K562 (cell line): ENCODE data around the gene SCFD2. TPM values are rescaled to one million over a fixed set of nuclear protein-coding genes. Genes with fewer than 3 reads are reported as not detected.

Experiments
- ATAC-seq: fragments of 200-7000 bp; cut with Tn5 transposase; 3 replicates; pipeline ENCODE4 v1.9.1; 2020; ENCODE audit warnings: moderate library complexity
- BruUV-seq: library from RNA; stranded (reverse); fragments of 400-500 nt; replicated peaks from 2 replicates; lab custom pipeline; 2021; lab: Mats Ljungman, UMichigan
- CTCF ChIA-PET: fragments of 300-600 bp; formaldehyde crosslinking; extraction: SDS; loops from one replicate; lab custom pipeline; 2021; ENCODE audit warnings: low intra/inter-chr PET ratio; lab: Yijun Ruan, JAX
- POLR2A ChIA-PET: fragments of 300-600, 350-650 bp; sonication (Branson Sonifier 250); formaldehyde crosslinking; extraction: SDS; loops from one replicate; lab custom pipeline; 2021; ENCODE audit warnings: antibody characterized with exemption, inconsistent platforms; lab: Yijun Ruan, JAX
- DNase-seq, 4 experiments: peaks; one replicate each; pipeline versions ENCODE4 v3.0.0 to v3.0.0-alpha.2; 2011 to 2018; ENCODE audit warnings: low spot score in 3 of 4, mixed read lengths in 3 of 4; ENCODE audit errors: extremely low read depth in 1 of 4
- FAIRE-seq: peaks from 2 replicates; lab custom pipeline; 2011; peaks lifted over from hg19 to GRCh38; lab: Jason Lieb, UNC
- H2AFZ ChIP-seq: 2 replicates; pipeline ENCODE4 v1.6.0; 2011; ENCODE audit warnings: low read depth, low read length, control low read depth, inconsistent platforms
- H3K27ac ChIP-seq: fragments of 200-600 bp; 3 replicates; pipeline ENCODE4 v1.8.0; 2011; ENCODE audit warnings: low read depth, mild to moderate bottlenecking, control low read depth, inconsistent platforms, low read length, moderate library complexity, mixed read lengths; ENCODE audit errors: extremely low read depth
- H3K27me3 ChIP-seq, 2 experiments: fragments of 300-600 bp in 1 of 2; 2 replicates in 1 of 2; 3 replicates in 1 of 2; pipeline versions ENCODE4 v1.6.0 to v1.8.0; 2011; ENCODE audit warnings: inconsistent platforms in 2 of 2, low read length in 2 of 2, mild to moderate bottlenecking in 1 of 2, mixed read lengths in 1 of 2, moderate library complexity in 1 of 2; ENCODE audit not compliant: control insufficient read depth in 2 of 2, insufficient read depth in 2 of 2
- H3K36me3 ChIP-seq: fragments of 300-600 bp; 3 replicates; pipeline ENCODE4 v1.8.0; 2011; ENCODE audit warnings: mild to moderate bottlenecking, low read length, inconsistent platforms; ENCODE audit not compliant: control insufficient read depth, insufficient read depth
- H3K4me1 ChIP-seq, 2 experiments: fragments of 200-600 bp in 1 of 2; replicated peaks in 1 of 2; 2 replicates in 1 of 2; 3 replicates in 1 of 2; pipeline versions ENCODE4 v1.5.1 to v1.8.0; 2011; ENCODE audit warnings: inconsistent platforms in 2 of 2, low read length in 2 of 2, mild to moderate bottlenecking in 1 of 2, mixed read lengths in 1 of 2, moderate library complexity in 1 of 2; ENCODE audit not compliant: control insufficient read depth in 2 of 2, insufficient read depth in 2 of 2
- H3K4me2 ChIP-seq: 2 replicates; pipeline ENCODE4 v1.6.1; 2011; ENCODE audit warnings: low read length, control low read depth, inconsistent platforms, mixed read lengths; ENCODE audit not compliant: insufficient read depth
- H3K4me3 ChIP-seq: fragments of 200-600 bp; sonication (generic), shearing (Covaris generic); 2 replicates; pipeline ENCODE4 v1.5.1; 2016; ENCODE audit warnings: control low read depth, inconsistent platforms
- H3K79me2 ChIP-seq: fragments of 200-600 bp; 3 replicates; pipeline ENCODE4 v1.8.0; 2011; ENCODE audit warnings: low read length, inconsistent platforms; ENCODE audit not compliant: control insufficient read depth, insufficient read depth
- H3K9ac ChIP-seq, 2 experiments: 2 replicates each; pipeline versions ENCODE4 v1.6.0 to v1.6.1; 2011; ENCODE audit warnings: low read depth in 2 of 2, low read length in 2 of 2, control low read depth in 1 of 2, inconsistent platforms in 1 of 2, mild to moderate bottlenecking in 1 of 2, mixed read lengths in 1 of 2; ENCODE audit not compliant: insufficient read depth in 1 of 2
- H3K9me1 ChIP-seq: one replicate; pipeline ENCODE4 v1.6.0; 2011; ENCODE audit warnings: inconsistent platforms, mild to moderate bottlenecking, low read length, moderate library complexity; ENCODE audit not compliant: control insufficient read depth, insufficient read depth
- H3K9me3 ChIP-seq: replicated peaks from 2 replicates; pipeline ENCODE4 v1.5.1; 2011; ENCODE audit warnings: low read depth, low read length, inconsistent platforms; ENCODE audit not compliant: control insufficient read depth, insufficient read depth
- H4K20me1 ChIP-seq: replicated peaks from 2 replicates; pipeline ENCODE4 v1.6.1; 2011; ENCODE audit warnings: low read length, inconsistent platforms, mixed read lengths; ENCODE audit not compliant: control insufficient read depth, insufficient read depth
- ATF7 ChIP-seq: fragments of 450-650 bp; IDR thresholded peaks from 2 replicates; pipeline ENCODE4 v1.7.1; 2014; ENCODE audit warnings: mild to moderate bottlenecking, moderate library complexity
- BRD4 ChIP-seq: fragments of 200-600 bp; sonication (generic); IDR thresholded peaks from 2 replicates; pipeline ENCODE4 v1.6.1; 2017; ENCODE audit warnings: inconsistent platforms
- BRD9 ChIP-seq: fragments of 450-650 bp; IDR thresholded peaks from 2 replicates; pipeline ENCODE4 v1.6.1; 2018; ENCODE audit warnings: low read depth; ENCODE audit not compliant: partially characterized antibody
- CBX1 ChIP-seq: sonication (generic); IDR thresholded peaks from 2 replicates; pipeline ENCODE4 v1.6.1; 2016; ENCODE audit warnings: antibody characterized with exemption, low read depth, mild to moderate bottlenecking
- CREB1 ChIP-seq, 2 experiments: sonication (generic) in 1 of 2; formaldehyde crosslinking in 1 of 2; IDR thresholded peaks; 2 replicates each; pipeline versions ENCODE4 v1.6.1 to v1.8.0; 2012 to 2022; ENCODE audit warnings: inconsistent platforms in 1 of 2, mild to moderate bottlenecking in 1 of 2, missing genetic modification reagents in 1 of 2, moderate library complexity in 1 of 2
- DPF2 ChIP-seq: fragments of 450-650 bp; IDR thresholded peaks from 2 replicates; pipeline ENCODE4 v1.6.1; 2016
- HDAC8 ChIP-seq: fragments of 450-650 bp; IDR thresholded peaks from 2 replicates; pipeline ENCODE4 v1.6.1; 2016; ENCODE audit warnings: mild to moderate bottlenecking, missing genetic modification characterization, moderate library complexity, missing compliant biosample characterization
- NFATC3 ChIP-seq: fragments of 450-650 bp; IDR thresholded peaks from 2 replicates; pipeline ENCODE4 v1.6.1; 2017; ENCODE audit warnings: mild to moderate bottlenecking
- SNAPC5 ChIP-seq: fragments of 250-450 bp; sonication (Bioruptor Pico); IDR thresholded peaks from 2 replicates; pipeline ENCODE4 v1.8.0; 2021; ENCODE audit warnings: moderate library complexity, mild to moderate bottlenecking, inconsistent platforms
- TRIM28 ChIP-seq: fragments of 450-650 bp; IDR thresholded peaks from 2 replicates; pipeline ENCODE4 v1.6.1; 2017
- XRCC5 ChIP-seq: fragments of 200-400 bp; formaldehyde crosslinking; IDR thresholded peaks from 2 replicates; pipeline ENCODE4 v1.6.1; 2017; ENCODE audit warnings: low read depth, mild to moderate bottlenecking, low read length
- ZNF274 ChIP-seq: IDR thresholded peaks from 2 replicates; pipeline ENCODE4 v1.6.1; 2011; ENCODE audit warnings: low read depth, mild to moderate bottlenecking, low read length, moderate library complexity, borderline replicate concordance
- ZNF347 ChIP-seq: fragments of 450-650 bp; formaldehyde crosslinking; IDR thresholded peaks from 2 replicates; pipeline ENCODE4 v1.4.0; 2020; ENCODE audit warnings: low read depth, mild to moderate bottlenecking, moderate library complexity
- ZNF75A ChIP-seq: fragments of 450-650 bp; formaldehyde crosslinking; IDR thresholded peaks from 2 replicates; pipeline ENCODE4 v1.4.0; 2020; ENCODE audit warnings: mild to moderate bottlenecking
- ZNF780A ChIP-seq: fragments of 250-450 bp; sonication (Bioruptor Pico); IDR thresholded peaks from 2 replicates; pipeline ENCODE4 v1.5.0; 2021; ENCODE audit warnings: mild to moderate bottlenecking
- WGBS: fragments of 100-300 bp; shearing (Covaris generic); methylation state at CpG from one replicate; pipeline ENCODE4 v1.1.6; 2016; ENCODE audit warnings: low coverage, mixed read lengths; ENCODE audit not compliant: insufficient coverage; ENCODE audit errors: missing lambda C conversion rate; 5-methylcytosine and 5-hydroxymethylcytosine counted together
- in situ Hi-C: fragments of 300-500 bp; cut with MboI; formaldehyde crosslinking; loops from 4 replicates; pipeline ENCODE4 v1.15.0; 2018; ENCODE audit warnings: inconsistent platforms, mixed read lengths
- intact Hi-C: fragments of 100-400 bp; cut with micrococcal nuclease; formaldehyde crosslinking; loops from 2 replicates; pipeline ENCODE4 v1.14.2; 2022
- polyA plus RNA-seq, 8 experiments: library from polyadenylated mRNA; depleted of rRNA in 4 of 8; stranded (reverse) in 5 of 8; unstranded in 3 of 8; fragments of >200 nt; fragmentation: Nextera tagmentation in 2 of 8; fragmentation: Illumina TruSeq in 1 of 8; extraction: Ambion mirVana in 2 of 8; extraction: Trizol in 1 of 8; gene quantifications; 2 replicates each; pipeline versions ENCODE4 v1.2.1 to v1.2.3, GENCODE V29; 2011 to 2014; ENCODE audit warnings: inconsistent platforms in 1 of 8, missing spikeins in 1 of 8
- total RNA-seq, 7 experiments: library from RNA; depleted of rRNA in 6 of 7; stranded (reverse); fragments of >200 nt in 6 of 7; fragmentation: Illumina TruSeq in 2 of 7; extraction: Trizol in 2 of 7; gene quantifications; 2 replicates each; pipeline versions ENCODE4 v1.2.1 to v1.2.3, GENCODE V29; 2011 to 2021; ENCODE audit warnings: low replicate concordance in 1 of 7
- TF ChIP-seq, protein P1 (sequence below): IDR thresholded peaks from 2 replicates; pipeline ENCODE4 v1.6.1; 2011; ENCODE audit not compliant: insufficient read length; ENCODE audit errors: extremely low read depth

Gene SCFD2
- total and polyA plus RNA-seq, 9 of the 15 experiments (the other 6 are each of a cell fraction or from before 2014, with no cell fraction given), result 5.7 to 30.3 (median 22.8) TPM

GRCh38 chr4:53022513-53023100, 343.3 kb downstream of the SCFD2 start (continued):
- TF ChIP-seq HDAC8 (no peak), BRD4 (no peak), ZNF75A (CRISPR knock-in tag) (no peak)

DNA sequence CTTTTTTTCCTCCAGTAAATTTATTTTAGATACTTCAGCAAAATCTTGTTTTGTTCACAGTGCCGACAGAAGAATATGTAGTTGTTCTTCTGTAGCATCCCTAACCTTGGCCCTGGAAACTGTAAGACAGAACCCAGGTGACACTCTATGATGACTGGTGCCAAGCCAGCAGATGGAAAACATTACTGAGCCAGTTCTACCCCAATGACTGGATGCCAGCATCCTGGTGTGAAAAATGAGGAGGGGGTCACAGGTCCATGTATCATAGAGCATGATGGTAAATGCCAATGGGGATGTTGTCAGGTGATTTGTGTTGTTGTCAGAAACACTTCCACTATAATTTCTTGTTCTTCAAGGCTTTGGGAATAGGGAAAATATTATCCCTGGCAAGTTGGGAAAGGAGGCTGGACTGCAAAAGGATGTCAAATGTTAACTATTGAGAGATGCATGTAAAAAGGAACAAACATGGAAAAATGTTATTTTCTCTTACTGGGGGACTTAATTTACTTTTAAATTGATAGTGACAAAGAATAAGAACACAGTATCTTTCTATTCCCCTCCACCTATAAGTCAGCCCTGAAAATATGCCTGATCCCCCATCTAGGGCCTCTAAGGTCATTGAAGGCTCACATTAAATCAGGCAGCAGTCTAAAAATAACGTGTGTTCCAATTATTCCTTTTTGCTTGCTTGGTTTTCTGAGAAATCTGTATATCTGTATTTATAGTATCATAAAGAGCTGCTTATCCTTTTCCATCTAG, 343.9 kb downstream of the SCFD2 start:
- H3K9me1 ChIP-seq, result no peaks in the 10 kb centered on the region
- H3K79me2 ChIP-seq, result no peaks in the 10 kb centered on the region
- no peak for DNase-seq
- no peak for FAIRE-seq
- no peaks in the 10 kb centered on the region for H3K9me3 ChIP-seq
- CTCF ChIA-PET, result no interaction called here
- no peak for ATAC-seq
- no TSS peak for BruUV-seq
- H3K4me3 ChIP-seq, result no peak overlapping the region
- peaks cover 0 to 14% of the 10 kb centered on the region in 2 experiments; a peak in 2 of 5 replicates for H3K4me1 ChIP-seq
- no peaks in the 10 kb centered on the region for H3K27me3 ChIP-seq
- no peak overlapping the region for H3K27ac ChIP-seq
- TF ChIP-seq CREB1 (IDR thresholded peaks at IDR 0.05), result no peak
- no peak for TF ChIP-seq CREB1 (CRISPR knock-in tag; IDR thresholded peaks at IDR 0.05)
- no peak for TF ChIP-seq DPF2
- TF ChIP-seq ZNF780A (CRISPR knock-in tag), result no peak
- no peak for TF ChIP-seq NFATC3
- TF ChIP-seq ZNF274, result no peak
- no peak for TF ChIP-seq ZNF347 (CRISPR knock-in tag)
- TF ChIP-seq CBX1, result no peak
- no peak for TF ChIP-seq BRD9
- no peak for TF ChIP-seq TRIM28
- TF ChIP-seq, protein P1, sequence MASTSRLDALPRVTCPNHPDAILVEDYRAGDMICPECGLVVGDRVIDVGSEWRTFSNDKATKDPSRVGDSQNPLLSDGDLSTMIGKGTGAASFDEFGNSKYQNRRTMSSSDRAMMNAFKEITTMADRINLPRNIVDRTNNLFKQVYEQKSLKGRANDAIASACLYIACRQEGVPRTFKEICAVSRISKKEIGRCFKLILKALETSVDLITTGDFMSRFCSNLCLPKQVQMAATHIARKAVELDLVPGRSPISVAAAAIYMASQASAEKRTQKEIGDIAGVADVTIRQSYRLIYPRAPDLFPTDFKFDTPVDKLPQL, result no peak
- no peak for TF ChIP-seq XRCC5
- no peak for TF ChIP-seq ATF7
- TF ChIP-seq SNAPC5, result no peak
- TF ChIP-seq, all 486 proteins: peak for 0
- H3K4me2 ChIP-seq, result no peak overlapping the region
- no peak overlapping the region for H2AFZ ChIP-seq
- H3K36me3 ChIP-seq, result no peaks in the 10 kb centered on the region
- H3K9ac ChIP-seq, result no peak overlapping the region
- intact Hi-C loops (no loop called here), in situ Hi-C loops (loop anchor here (5.0 to 25.0 kb wide), 2 partner anchors 790 to 1215 kb away; no protein-coding TSS in a partner anchor)
- POLR2A ChIA-PET, result no interaction called here
- H4K20me1 ChIP-seq, result no peaks in the 10 kb centered on the region
- WGBS, result 41% methylated on average over 2 of the region's 2 CpGs
